ENCODE measurements around the gene PAK1.

The PAK1 gene

DNA sequence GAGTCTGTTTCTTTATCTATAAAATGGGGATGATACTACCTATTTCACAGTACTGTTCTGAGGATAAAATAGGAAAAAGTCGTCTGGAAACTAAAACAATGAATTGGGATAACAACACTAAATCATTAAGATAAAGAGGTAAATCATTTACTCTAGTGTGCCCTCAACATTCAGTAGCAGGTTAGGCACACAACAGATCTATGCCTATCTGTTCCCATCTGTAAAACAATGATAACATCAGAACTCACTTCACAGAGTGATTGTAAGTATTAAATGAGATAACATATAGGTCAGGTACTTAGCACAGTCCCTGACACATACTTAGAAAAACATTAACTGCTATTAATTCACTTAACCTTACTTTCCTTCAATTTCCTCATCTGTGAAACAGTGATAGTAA lies 36.9 kb downstream of the PAK1 start:
- no peak for TF ChIP-seq CTCF (IDR thresholded peaks at IDR 0.05; ENCODE audit: extremely low read depth, insufficient read depth, missing control alignments)
- DNase-seq (ENCODE audit: low spot score): no peak
- in situ Hi-C loops (cut with MboI; ENCODE audit: low pct_unique_long_range_greater_than_20kb, low sequenced_read_pairs, unreplicated experiment): no loop called here

DNA sequence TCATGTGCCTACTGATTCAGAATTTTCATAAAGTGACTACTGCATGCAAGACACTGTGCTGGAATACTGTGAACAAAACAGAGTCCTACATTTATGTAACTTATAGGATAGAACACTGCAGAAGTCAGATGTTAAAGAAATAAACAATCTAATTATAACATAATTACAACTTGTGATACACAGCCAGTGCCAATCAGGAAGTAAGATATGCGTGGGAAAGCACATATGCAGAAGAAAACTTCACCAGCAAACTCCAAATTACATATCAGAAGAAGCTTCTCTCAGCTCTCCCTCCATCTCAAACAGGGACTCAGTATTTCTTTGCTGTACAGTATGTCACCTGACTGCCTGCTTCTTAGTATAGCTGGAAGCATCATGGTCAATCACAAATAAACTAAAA lies 37.4 kb downstream of the PAK1 start:
- in situ Hi-C loops (cut with MboI; ENCODE audit: low pct_unique_long_range_greater_than_20kb, low sequenced_read_pairs, unreplicated experiment): no loop called here
- DNase-seq (ENCODE audit: low spot score): no peak
- no peak for TF ChIP-seq CTCF (IDR thresholded peaks at IDR 0.05; ENCODE audit: extremely low read depth, insufficient read depth, missing control alignments)

- in situ Hi-C loops (cut with MboI; ENCODE audit: low pct_unique_long_range_greater_than_20kb, low sequenced_read_pairs, unreplicated experiment): no loop called here
- TF ChIP-seq CTCF (IDR thresholded peaks at IDR 0.05; ENCODE audit: extremely low read depth, insufficient read depth, missing control alignments): no peak
- DNase-seq (ENCODE audit: low spot score): no peak
Observed at GRCh38 chr11:77435972-77436371, 37.9 kb downstream of the PAK1 start.

DNA sequence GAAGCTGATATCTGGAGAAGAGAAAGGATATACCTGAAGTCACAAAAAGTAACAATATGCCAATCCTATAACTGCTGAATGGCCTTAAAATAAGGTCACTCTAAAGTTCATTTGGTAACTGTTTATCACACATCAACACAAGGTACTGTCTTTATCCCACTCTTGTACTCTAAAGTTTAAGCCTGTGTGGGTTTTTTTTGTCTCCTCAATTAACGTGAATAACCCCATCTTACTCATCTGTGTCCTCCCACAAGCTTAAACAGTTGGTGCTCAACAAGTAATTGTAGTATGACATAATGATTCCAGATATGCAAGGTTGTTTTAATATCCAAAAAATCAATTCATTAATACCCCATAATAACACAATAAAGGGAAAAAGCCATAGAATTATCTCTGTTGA lies 42.1 kb downstream of the PAK1 start:
- in situ Hi-C loops (cut with MboI; ENCODE audit: low pct_unique_long_range_greater_than_20kb, low sequenced_read_pairs, unreplicated experiment): no loop called here
- TF ChIP-seq CTCF (IDR thresholded peaks at IDR 0.05; ENCODE audit: extremely low read depth, insufficient read depth, missing control alignments): no peak
- DNase-seq (ENCODE audit: low spot score): no peak

- in situ Hi-C loops (cut with MboI; ENCODE audit: low pct_unique_long_range_greater_than_20kb, low sequenced_read_pairs, unreplicated experiment): no loop called here
- no peak for DNase-seq (ENCODE audit: low spot score)
- TF ChIP-seq CTCF (IDR thresholded peaks at IDR 0.05; ENCODE audit: extremely low read depth, insufficient read depth, missing control alignments): no peak
Observed at GRCh38 chr11:77428598-77428997, 45.3 kb downstream of the PAK1 start.

DNA sequence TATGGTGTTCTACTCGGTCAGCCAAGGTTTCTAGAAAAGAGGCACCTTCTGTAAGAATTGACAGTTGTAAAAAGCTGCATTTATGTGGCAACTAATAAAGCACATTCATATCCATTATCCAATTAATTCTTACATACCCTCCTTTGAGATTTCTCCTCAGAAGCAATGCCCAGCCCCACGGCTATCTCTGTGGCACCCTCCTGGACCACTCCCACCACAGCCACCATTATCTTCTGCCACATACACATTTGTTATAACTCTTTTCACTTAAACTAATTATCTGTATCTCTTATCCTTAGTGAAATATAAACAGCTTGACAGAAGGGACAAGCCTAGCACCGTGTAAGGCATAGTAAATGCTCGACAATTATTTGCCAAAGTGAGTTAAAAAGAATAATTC lies 48.5 kb downstream of the PAK1 start:
- no peak for TF ChIP-seq CTCF (IDR thresholded peaks at IDR 0.05; ENCODE audit: extremely low read depth, insufficient read depth, missing control alignments)
- in situ Hi-C loops (cut with MboI; ENCODE audit: low pct_unique_long_range_greater_than_20kb, low sequenced_read_pairs, unreplicated experiment): no loop called here
- no peak for DNase-seq (ENCODE audit: low spot score)

- no peak for TF ChIP-seq CTCF (IDR thresholded peaks at IDR 0.05; ENCODE audit: extremely low read depth, insufficient read depth, missing control alignments)
- DNase-seq (ENCODE audit: low spot score): no peak
- in situ Hi-C loops (cut with MboI; ENCODE audit: low pct_unique_long_range_greater_than_20kb, low sequenced_read_pairs, unreplicated experiment): no loop called here
Observed at GRCh38 chr11:77424644-77425043, 49.2 kb downstream of the PAK1 start.
